WERI-Rb-1 (cell line): ENCODE results near the gene NDUFAF8.

Experiments used
- DNase-seq: peaks from one replicate; pipeline ENCODE4 v3.0.0-alpha.2; 2020
- H3K27ac ChIP-seq: fragments of 250-450 bp; sonication (Bioruptor Pico); 2 replicates; pipeline ENCODE4 v1.5.1; 2020; ENCODE audit warnings: mild to moderate bottlenecking, moderate library complexity
- H3K27me3 ChIP-seq: fragments of 250-450 bp; sonication (Bioruptor Pico); 2 replicates; pipeline ENCODE4 v1.5.1; 2021; ENCODE audit warnings: mild to moderate bottlenecking, low read depth, moderate library complexity; ENCODE audit not compliant: insufficient read depth, severe bottlenecking
- H3K36me3 ChIP-seq: fragments of 250-450 bp; sonication (Bioruptor Pico); 2 replicates; pipeline ENCODE4 v1.5.1; 2020; ENCODE audit warnings: mild to moderate bottlenecking, moderate library complexity
- H3K4me3 ChIP-seq: 2 replicates; pipeline ENCODE4 v1.5.1; 2011; ENCODE audit warnings: low read depth, mild to moderate bottlenecking, control low read depth, low read length
- H3K9me3 ChIP-seq: fragments of 250-450 bp; sonication (Bioruptor Pico); 2 replicates; pipeline ENCODE4 v1.5.1; 2021; ENCODE audit warnings: mild to moderate bottlenecking, moderate library complexity; ENCODE audit not compliant: severe bottlenecking
- CTCF ChIP-seq: IDR thresholded peaks from 2 replicates; pipeline ENCODE4 v1.5.1; 2011; ENCODE audit warnings: low read depth, mild to moderate bottlenecking, control low read depth, inconsistent platforms, low read length

The NDUFAF8 gene

GRCh38 chr17:81195941-81196495, 43.1 kb upstream of the NDUFAF8 start:
- H3K27me3 ChIP-seq, result no peaks in the 10 kb centered on the region
- no peak overlapping the region for H3K27ac ChIP-seq
- TF ChIP-seq CTCF, result no peak
- H3K4me3 ChIP-seq, result no peak overlapping the region
- H3K36me3 ChIP-seq, result peaks cover 97% of the 10 kb centered on the region
- no peak for DNase-seq
- H3K9me3 ChIP-seq, result no peaks in the 10 kb centered on the region

- peak overlapping the region; percentile 35 for H3K27ac ChIP-seq
- H3K36me3 ChIP-seq, result peaks cover 97% of the 10 kb centered on the region
- H3K27me3 ChIP-seq, result no peaks in the 10 kb centered on the region
- H3K4me3 ChIP-seq, result no peak overlapping the region
- no peaks in the 10 kb centered on the region for H3K9me3 ChIP-seq
- no peak for DNase-seq
- no peak for TF ChIP-seq CTCF
Observed at GRCh38 chr17:81196505-81197408, 42.4 kb upstream of the NDUFAF8 start.

GRCh38 chr17:81197409-81197795, 41.7 kb upstream of the NDUFAF8 start:
- H3K4me3 ChIP-seq, result no peak overlapping the region
- DNase-seq, result no peak
- H3K36me3 ChIP-seq, result peaks cover 95% of the 10 kb centered on the region
- H3K9me3 ChIP-seq, result no peaks in the 10 kb centered on the region
- no peak for TF ChIP-seq CTCF
- no peaks in the 10 kb centered on the region for H3K27me3 ChIP-seq
- peak overlapping the region; percentile 35 for H3K27ac ChIP-seq

GRCh38 chr17:81197831-81198490, 41.2 kb upstream of the NDUFAF8 start:
- no peak for TF ChIP-seq CTCF
- H3K9me3 ChIP-seq, result no peaks in the 10 kb centered on the region
- H3K27ac ChIP-seq, result peak overlapping the region; percentile 35
- no peaks in the 10 kb centered on the region for H3K27me3 ChIP-seq
- DNase-seq, result no peak
- peaks cover 95% of the 10 kb centered on the region for H3K36me3 ChIP-seq
- H3K4me3 ChIP-seq, result no peak overlapping the region

GRCh38 chr17:81198826-81199481, 40.2 kb upstream of the NDUFAF8 start:
- no peak for TF ChIP-seq CTCF
- H3K27ac ChIP-seq, result peak overlapping the region; percentile 35

More at GRCh38 chr17:81198826-81199481, 40.2 kb upstream of the NDUFAF8 start:
- DNase-seq, result no peak
- Histone ChIP-seq H3K9me3 (no peaks in the 10 kb centered on the region), H3K36me3 (peaks cover 95% of the 10 kb centered on the region), H3K4me3 (no peak overlapping the region), H3K27me3 (no peaks in the 10 kb centered on the region)
